HL-60 (cell line): ENCODE data around the gene ADAMTS17.

Experiments
- POLR2AphosphoS5 ChIP-seq: IDR thresholded peaks from 2 replicates; pipeline ENCODE4 v1.6.1; 2012; ENCODE audit warnings: low read depth
- TF ChIP-seq, protein P1 (sequence below): IDR thresholded peaks from one replicate; pipeline ENCODE4 v1.5.1; 2011; ENCODE audit warnings: low read length, control low read depth, inconsistent platforms; ENCODE audit not compliant: insufficient read depth

DNA sequence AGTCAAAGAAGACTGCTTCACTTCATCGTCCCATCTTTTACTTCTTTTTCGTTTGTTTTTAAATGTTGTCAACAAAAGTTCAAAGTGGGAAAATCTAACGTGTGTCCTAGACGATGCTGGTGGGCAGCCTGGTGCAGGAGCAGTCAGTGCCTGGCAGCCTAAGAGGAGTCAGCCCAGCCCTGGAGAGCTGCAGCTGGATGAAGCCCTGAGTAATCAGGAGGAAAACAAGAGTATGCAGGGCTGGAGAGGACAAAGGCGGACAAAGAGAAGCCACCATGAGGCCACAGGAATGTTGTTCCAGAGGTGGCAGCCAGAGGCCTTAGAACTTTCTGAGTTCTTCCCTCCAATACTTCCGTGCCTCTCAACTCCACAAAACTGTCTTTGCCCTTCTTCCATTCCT, 5.7 kb downstream of the ADAMTS17 start:
- TF ChIP-seq, protein P1, sequence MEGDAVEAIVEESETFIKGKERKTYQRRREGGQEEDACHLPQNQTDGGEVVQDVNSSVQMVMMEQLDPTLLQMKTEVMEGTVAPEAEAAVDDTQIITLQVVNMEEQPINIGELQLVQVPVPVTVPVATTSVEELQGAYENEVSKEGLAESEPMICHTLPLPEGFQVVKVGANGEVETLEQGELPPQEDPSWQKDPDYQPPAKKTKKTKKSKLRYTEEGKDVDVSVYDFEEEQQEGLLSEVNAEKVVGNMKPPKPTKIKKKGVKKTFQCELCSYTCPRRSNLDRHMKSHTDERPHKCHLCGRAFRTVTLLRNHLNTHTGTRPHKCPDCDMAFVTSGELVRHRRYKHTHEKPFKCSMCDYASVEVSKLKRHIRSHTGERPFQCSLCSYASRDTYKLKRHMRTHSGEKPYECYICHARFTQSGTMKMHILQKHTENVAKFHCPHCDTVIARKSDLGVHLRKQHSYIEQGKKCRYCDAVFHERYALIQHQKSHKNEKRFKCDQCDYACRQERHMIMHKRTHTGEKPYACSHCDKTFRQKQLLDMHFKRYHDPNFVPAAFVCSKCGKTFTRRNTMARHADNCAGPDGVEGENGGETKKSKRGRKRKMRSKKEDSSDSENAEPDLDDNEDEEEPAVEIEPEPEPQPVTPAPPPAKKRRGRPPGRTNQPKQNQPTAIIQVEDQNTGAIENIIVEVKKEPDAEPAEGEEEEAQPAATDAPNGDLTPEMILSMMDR: no peak
- no peak for TF ChIP-seq POLR2AphosphoS5
